ENCODE data around the gene FARP1.

FARP1 gene

GRCh38 chr13:98305670-98306069 is 162.8 kb downstream of the FARP1 start:
- no peaks in the 10 kb centered on the region for H3K27me3 ChIP-seq (ENCODE audit: insufficient read depth, low read depth, severe bottlenecking)
- no peak for TF ChIP-seq CTCF (IDR thresholded peaks at IDR 0.05; ENCODE audit: low read depth, low read length)
- no peak overlapping the region for H3K4me3 ChIP-seq (ENCODE audit: low read depth, low read length)
- H3K27ac ChIP-seq = no peak overlapping the region
- H3K36me3 ChIP-seq = no peaks in the 10 kb centered on the region; the same call in 1 of the 2 replicates
- DNase-seq = no peak
- H3K9me3 ChIP-seq (ENCODE audit: severe bottlenecking) = no peaks in the 10 kb centered on the region

GRCh38 chr13:98307463-98308085 is 164.7 kb downstream of the FARP1 start:
- Histone ChIP-seq H3K36me3 (no peaks in the 10 kb centered on the region; the same call in 1 of the 2 replicates), H3K4me3 (ENCODE audit: low read depth, low read length) (peak overlapping the region; percentile 9), H3K27ac (peak overlapping the region; percentile 75), H3K9me3 (ENCODE audit: severe bottlenecking) (no peaks in the 10 kb centered on the region), H3K27me3 (ENCODE audit: insufficient read depth, low read depth, severe bottlenecking) (no peaks in the 10 kb centered on the region)
- peak; percentile 83 for DNase-seq
- peak; percentile 2; the same call in 1 of the 2 replicates for TF ChIP-seq CTCF (IDR thresholded peaks at IDR 0.05; ENCODE audit: low read depth, low read length)

- DNase-seq = no peak
- TF ChIP-seq CTCF (IDR thresholded peaks at IDR 0.05; ENCODE audit: low read depth, low read length) = no peak
- no peaks in the 10 kb centered on the region for H3K9me3 ChIP-seq (ENCODE audit: severe bottlenecking)
- H3K27me3 ChIP-seq (ENCODE audit: insufficient read depth, low read depth, severe bottlenecking) = no peaks in the 10 kb centered on the region
- no peak overlapping the region for H3K4me3 ChIP-seq (ENCODE audit: low read depth, low read length)
- H3K36me3 ChIP-seq = peaks cover 4% of the 10 kb centered on the region
- H3K27ac ChIP-seq = peak overlapping the region; percentile 75
Measured at GRCh38 chr13:98308086-98308911, 165.4 kb downstream of the FARP1 start.

- Histone ChIP-seq H3K9me3 (ENCODE audit: severe bottlenecking) (no peaks in the 10 kb centered on the region), H3K27me3 (ENCODE audit: insufficient read depth, low read depth, severe bottlenecking) (no peaks in the 10 kb centered on the region), H3K27ac (peak overlapping the region; percentile 83), H3K36me3 (peaks cover 13% of the 10 kb centered on the region), H3K4me3 (ENCODE audit: low read depth, low read length) (peak overlapping the region; percentile 11)
- no peak for TF ChIP-seq CTCF (IDR thresholded peaks at IDR 0.05; ENCODE audit: low read depth, low read length)
- peak; percentile 85 for DNase-seq
Measured at GRCh38 chr13:98309569-98310335, 166.9 kb downstream of the FARP1 start.

- DNase-seq = no peak
- Histone ChIP-seq H3K36me3 (peaks cover 17% of the 10 kb centered on the region), H3K4me3 (ENCODE audit: low read depth, low read length) (no peak overlapping the region), H3K9me3 (ENCODE audit: severe bottlenecking) (no peaks in the 10 kb centered on the region), H3K27me3 (ENCODE audit: insufficient read depth, low read depth, severe bottlenecking) (no peaks in the 10 kb centered on the region), H3K27ac (peak overlapping the region; percentile 83)
- TF ChIP-seq CTCF (IDR thresholded peaks at IDR 0.05; ENCODE audit: low read depth, low read length) = no peak
Measured at GRCh38 chr13:98310485-98311199, 167.7 kb downstream of the FARP1 start.
